Cardiac muscle cell (in vitro differentiated cells and primary cell): ENCODE data around the gene ZNF473. TPM values are rescaled to one million over a fixed set of nuclear protein-coding genes. Genes with fewer than 3 reads are reported as not detected.
"Not testable (repeated sequence)": the region's sequence is repeated elsewhere in the genome, so short reads cannot be mapped to it uniquely, and the experiment has no call there.

Experiments used
- DNase-seq, 2 donors: peaks; one replicate each; pipeline versions ENCODE4 v3.0.0 to v3.0.0-alpha.2; 2010 to 2017; ENCODE audit warnings: low read depth in 1 of 2, low spot score in 1 of 2
- H3K27ac ChIP-seq: fragments of 200-600 bp; sonication (generic); 2 replicates; pipeline ENCODE4 v1.5.1; 2016
- H3K27me3 ChIP-seq: fragments of 200-600 bp; sonication (generic); 2 replicates; pipeline ENCODE4 v1.6.0; 2016; ENCODE audit warnings: control low read depth
- H3K36me3 ChIP-seq: fragments of 200-600 bp; sonication (generic); 2 replicates; pipeline ENCODE4 v1.5.1; 2016; ENCODE audit warnings: control low read depth
- H3K4me1 ChIP-seq: fragments of 200-600 bp; sonication (generic); 2 replicates; pipeline ENCODE4 v1.8.1; 2017; ENCODE audit warnings: low read depth, mild to moderate bottlenecking, mixed run types
- H3K4me3 ChIP-seq: fragments of 200-600 bp; sonication (generic); 2 replicates; pipeline ENCODE4 v1.5.1; 2016; ENCODE audit warnings: mild to moderate bottlenecking
- H3K9me3 ChIP-seq: fragments of 200-600 bp; sonication (generic); 2 replicates; pipeline ENCODE4 v1.5.1; 2017; ENCODE audit warnings: low read depth, mild to moderate bottlenecking, control low read depth
- polyA plus RNA-seq: library from polyadenylated mRNA; unstranded; fragments of >200 nt; fragmentation: Nextera tagmentation; extraction: Ambion mirVana; gene quantifications from 2 replicates; pipeline ENCODE4 v1.2.1, GENCODE V29; 2016
- total RNA-seq: library from RNA; depleted of rRNA; stranded (reverse); fragments of >200 nt; gene quantifications from 2 replicates; pipeline ENCODE4 v1.2.3, GENCODE V29; 2016
- TF ChIP-seq, protein P1 (sequence below): IDR thresholded peaks from 2 replicates; pipeline ENCODE4 v1.5.1; 2012; ENCODE audit warnings: low read depth, mild to moderate bottlenecking, low read length

Gene ZNF473
- total and polyA plus RNA-seq, 2 experiments from 2014 or later, result 5.3 to 6.5 TPM

DNA sequence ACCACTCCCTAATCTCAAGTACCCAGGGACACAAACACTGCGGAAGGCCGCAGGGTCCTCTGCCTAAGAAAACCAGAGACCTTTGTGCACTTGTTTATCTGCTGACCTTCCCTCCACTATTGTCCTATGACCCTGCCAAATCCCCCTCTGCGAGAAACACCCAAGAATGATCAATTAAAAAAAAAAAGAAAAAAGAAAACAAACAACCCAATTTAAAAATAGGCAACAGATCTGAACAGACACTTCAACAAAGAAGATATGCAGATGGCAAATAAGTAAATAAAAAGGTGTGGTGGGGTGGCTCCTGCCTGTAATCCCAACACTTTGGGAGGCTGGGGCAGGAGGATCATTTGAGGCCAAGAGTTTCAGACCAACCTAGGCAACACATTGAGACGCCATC is 61.3 kb downstream of the ZNF473 start:
- H3K9me3 ChIP-seq, H3K36me3 ChIP-seq, H3K27ac ChIP-seq, H3K27me3 ChIP-seq, DNase-seq, H3K4me3 ChIP-seq, H3K4me1 ChIP-seq: not testable (repeated sequence)

DNA sequence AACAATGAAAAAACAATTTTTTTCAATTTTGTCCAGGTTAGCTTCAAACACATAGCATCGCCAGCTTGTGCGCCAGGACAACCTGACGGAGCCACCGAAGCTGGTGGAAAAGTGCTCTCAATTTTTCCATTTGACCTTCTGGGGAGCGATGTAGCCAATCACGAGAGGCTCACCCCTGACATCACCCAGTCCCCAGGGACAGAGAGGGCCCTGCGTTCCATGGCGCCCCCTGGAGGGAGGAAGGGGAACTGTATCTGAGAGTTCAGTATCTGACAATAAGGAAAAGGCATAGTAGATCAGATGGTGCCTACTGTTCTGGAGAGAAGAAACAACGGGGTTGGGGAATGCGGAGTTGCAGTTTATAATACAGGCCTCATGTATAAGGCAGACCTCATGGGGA is 64.9 kb downstream of the ZNF473 start:
- not testable (repeated sequence) for DNase-seq, H3K36me3 ChIP-seq, H3K27me3 ChIP-seq, H3K4me1 ChIP-seq, H3K27ac ChIP-seq, H3K9me3 ChIP-seq, H3K4me3 ChIP-seq
- TF ChIP-seq, protein P1, sequence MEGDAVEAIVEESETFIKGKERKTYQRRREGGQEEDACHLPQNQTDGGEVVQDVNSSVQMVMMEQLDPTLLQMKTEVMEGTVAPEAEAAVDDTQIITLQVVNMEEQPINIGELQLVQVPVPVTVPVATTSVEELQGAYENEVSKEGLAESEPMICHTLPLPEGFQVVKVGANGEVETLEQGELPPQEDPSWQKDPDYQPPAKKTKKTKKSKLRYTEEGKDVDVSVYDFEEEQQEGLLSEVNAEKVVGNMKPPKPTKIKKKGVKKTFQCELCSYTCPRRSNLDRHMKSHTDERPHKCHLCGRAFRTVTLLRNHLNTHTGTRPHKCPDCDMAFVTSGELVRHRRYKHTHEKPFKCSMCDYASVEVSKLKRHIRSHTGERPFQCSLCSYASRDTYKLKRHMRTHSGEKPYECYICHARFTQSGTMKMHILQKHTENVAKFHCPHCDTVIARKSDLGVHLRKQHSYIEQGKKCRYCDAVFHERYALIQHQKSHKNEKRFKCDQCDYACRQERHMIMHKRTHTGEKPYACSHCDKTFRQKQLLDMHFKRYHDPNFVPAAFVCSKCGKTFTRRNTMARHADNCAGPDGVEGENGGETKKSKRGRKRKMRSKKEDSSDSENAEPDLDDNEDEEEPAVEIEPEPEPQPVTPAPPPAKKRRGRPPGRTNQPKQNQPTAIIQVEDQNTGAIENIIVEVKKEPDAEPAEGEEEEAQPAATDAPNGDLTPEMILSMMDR, result peak; percentile 15

DNA sequence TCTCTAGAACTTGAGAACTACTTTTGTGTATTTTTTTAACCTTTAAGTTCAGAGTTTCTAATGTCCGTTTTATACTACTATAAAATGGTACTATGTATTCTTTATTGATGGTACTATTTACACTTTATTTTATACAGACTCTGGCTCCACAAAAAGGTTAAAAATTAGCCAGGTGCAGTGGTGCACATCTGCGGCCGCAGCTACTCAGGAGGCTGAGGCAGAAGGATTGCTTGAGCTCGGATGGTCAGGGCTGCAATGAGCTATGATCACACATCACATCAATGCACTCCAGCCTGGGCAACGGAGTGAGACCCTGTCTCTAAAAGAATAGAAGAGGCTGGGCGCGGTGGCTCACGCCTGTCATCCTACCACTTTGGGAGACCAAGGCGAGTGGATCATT is 66.0 kb downstream of the ZNF473 start:
- not testable (repeated sequence) for H3K27me3 ChIP-seq, H3K27ac ChIP-seq, H3K4me3 ChIP-seq, H3K36me3 ChIP-seq, H3K9me3 ChIP-seq, DNase-seq, H3K4me1 ChIP-seq

DNA sequence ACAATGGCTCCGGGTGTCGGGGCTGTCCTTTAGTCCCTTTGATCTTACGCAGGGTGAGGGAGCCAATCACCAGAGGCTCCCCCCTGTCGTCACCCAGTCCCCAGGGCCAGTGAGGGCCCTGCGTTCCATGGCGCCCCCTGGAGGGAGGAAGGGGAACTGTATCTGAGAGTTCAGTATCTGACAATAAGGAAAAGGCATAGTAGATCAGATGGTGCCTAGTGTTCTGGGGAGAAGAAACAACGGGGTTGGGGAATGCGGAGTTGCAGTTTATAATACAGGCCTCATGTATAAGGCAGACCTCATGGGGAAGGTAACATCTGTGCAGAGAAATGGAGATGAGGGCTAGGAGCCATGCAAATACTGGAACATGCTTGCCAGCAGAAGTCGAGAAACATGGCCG is 66.8 kb downstream of the ZNF473 start:
- H3K36me3 ChIP-seq, H3K4me3 ChIP-seq, DNase-seq, H3K9me3 ChIP-seq, H3K27ac ChIP-seq, H3K4me1 ChIP-seq, H3K27me3 ChIP-seq: not testable (repeated sequence)

DNA sequence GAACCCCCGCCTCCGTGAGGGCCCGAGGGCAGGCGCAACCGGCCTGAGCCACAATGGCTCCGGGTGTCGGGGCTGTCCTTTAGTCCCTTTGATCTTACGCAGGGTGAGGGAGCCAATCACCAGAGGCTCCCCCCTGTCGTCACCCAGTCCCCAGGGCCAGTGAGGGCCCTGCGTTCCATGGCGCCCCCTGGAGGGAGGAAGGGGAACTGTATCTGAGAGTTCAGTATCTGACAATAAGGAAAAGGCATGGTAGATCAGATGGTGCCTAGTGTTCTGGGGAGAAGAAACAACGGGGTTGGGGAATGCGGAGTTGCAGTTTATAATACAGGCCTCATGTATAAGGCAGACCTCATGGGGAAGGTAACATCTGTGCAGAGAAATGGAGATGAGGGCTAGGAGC is 72.1 kb downstream of the ZNF473 start:
- H3K27me3 ChIP-seq, H3K36me3 ChIP-seq, DNase-seq, H3K4me1 ChIP-seq, H3K9me3 ChIP-seq, H3K4me3 ChIP-seq, H3K27ac ChIP-seq: not testable (repeated sequence)

DNA sequence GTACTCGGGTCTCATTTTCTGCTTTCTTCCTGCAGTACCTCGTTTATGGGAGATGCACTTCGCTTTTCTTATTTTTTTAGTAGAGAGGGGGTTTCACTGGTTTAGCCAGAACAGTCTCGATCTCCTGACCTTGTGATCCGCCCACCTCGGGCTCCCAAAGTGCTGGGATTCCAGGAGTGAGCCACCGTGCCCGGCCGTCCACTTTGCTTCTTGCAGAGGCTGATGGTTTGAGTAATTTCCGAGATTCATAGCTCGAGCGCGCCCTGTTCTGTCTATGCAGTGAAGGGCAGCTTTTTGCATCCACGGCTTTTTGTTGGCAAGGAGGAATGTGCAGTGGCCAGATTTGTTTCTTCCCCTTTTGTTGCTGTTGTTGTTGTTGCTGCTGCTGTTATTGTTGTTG is 73.1 kb downstream of the ZNF473 start:
- not testable (repeated sequence) for H3K4me3 ChIP-seq, DNase-seq, H3K27ac ChIP-seq, H3K36me3 ChIP-seq, H3K4me1 ChIP-seq, H3K9me3 ChIP-seq, H3K27me3 ChIP-seq

DNA sequence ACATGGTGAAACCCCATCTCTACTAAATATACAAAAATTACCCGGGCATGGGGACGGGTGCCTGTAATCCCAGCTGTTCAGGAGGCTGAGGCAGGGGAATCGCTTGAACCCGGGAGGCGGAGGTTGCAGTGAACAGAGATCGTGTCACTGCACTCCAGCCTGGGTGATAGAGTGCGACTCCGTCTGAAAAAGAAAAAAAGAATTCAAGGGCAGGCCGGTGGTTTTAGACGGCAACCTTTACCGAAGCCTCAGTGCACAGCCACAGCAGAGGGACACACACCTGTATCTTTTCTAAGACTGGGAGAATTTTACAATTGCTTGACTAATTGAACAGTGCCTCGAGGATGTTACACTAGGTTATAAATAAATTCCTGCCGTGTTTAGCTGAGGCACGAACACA is 73.9 kb downstream of the ZNF473 start:
- H3K4me3 ChIP-seq, H3K27me3 ChIP-seq, H3K27ac ChIP-seq, H3K36me3 ChIP-seq, DNase-seq, H3K9me3 ChIP-seq, H3K4me1 ChIP-seq: not testable (repeated sequence)

DNA sequence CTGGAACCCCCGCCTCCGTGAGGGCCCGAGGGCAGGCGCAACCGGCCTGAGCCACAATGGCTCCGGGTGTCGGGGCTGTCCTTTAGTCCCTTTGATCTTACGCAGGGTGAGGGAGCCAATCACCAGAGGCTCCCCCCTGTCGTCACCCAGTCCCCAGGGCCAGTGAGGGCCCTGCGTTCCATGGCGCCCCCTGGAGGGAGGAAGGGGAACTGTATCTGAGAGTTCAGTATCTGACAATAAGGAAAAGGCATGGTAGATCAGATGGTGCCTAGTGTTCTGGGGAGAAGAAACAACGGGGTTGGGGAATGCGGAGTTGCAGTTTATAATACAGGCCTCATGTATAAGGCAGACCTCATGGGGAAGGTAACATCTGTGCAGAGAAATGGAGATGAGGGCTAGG is 75.1 kb downstream of the ZNF473 start:
- not testable (repeated sequence) for DNase-seq, H3K36me3 ChIP-seq, H3K27me3 ChIP-seq, H3K4me3 ChIP-seq, H3K4me1 ChIP-seq, H3K9me3 ChIP-seq, H3K27ac ChIP-seq

Other genes with a start within 250 kb of the ZNF473 start
- 37.8 and 60.8 TPM in 2 replicates for gene FUZ, start 212.7 kb upstream of the ZNF473 start, total RNA-seq
- gene FUZ, start 212.7 kb upstream of the ZNF473 start, polyA plus RNA-seq, result 35.6 and 39.0 TPM in 2 replicates
- 68.7 and 83.7 TPM in 2 replicates for gene MED25, start 207.7 kb upstream of the ZNF473 start, total RNA-seq
- gene MED25, start 207.7 kb upstream of the ZNF473 start, polyA plus RNA-seq, result 69.9 and 73.2 TPM in 2 replicates
- gene PTOV1, start 174.8 kb upstream of the ZNF473 start, total RNA-seq, result 290 and 380 TPM in 2 replicates
- gene PTOV1, start 174.8 kb upstream of the ZNF473 start, polyA plus RNA-seq, result 445 and 583 TPM in 2 replicates
- gene PNKP, start 158.4 kb upstream of the ZNF473 start, total RNA-seq, result 73.8 and 74.5 TPM in 2 replicates
- gene PNKP, start 158.4 kb upstream of the ZNF473 start, polyA plus RNA-seq, result 69.7 and 98.4 TPM in 2 replicates
- gene AKT1S1, start 148.7 kb upstream of the ZNF473 start, total RNA-seq, result 27.5 and 36.9 TPM in 2 replicates
- gene AKT1S1, start 148.7 kb upstream of the ZNF473 start, polyA plus RNA-seq, result 45.4 and 66.2 TPM in 2 replicates
- 25.4 and 26.8 TPM in 2 replicates for gene TBC1D17, start 148.3 kb upstream of the ZNF473 start, total RNA-seq
- 38.0 and 52.5 TPM in 2 replicates for gene TBC1D17, start 148.3 kb upstream of the ZNF473 start, polyA plus RNA-seq
- 0.63 TPM in 1 of 2 replicates, not detected in the other for gene IL4I1, start 129.1 kb upstream of the ZNF473 start, total RNA-seq
- 0.40 TPM in 1 of 2 replicates, not detected in the other for gene IL4I1, start 129.1 kb upstream of the ZNF473 start, polyA plus RNA-seq
- 5.9 and 6.8 TPM in 2 replicates for gene ATF5, start 96.8 kb upstream of the ZNF473 start, total RNA-seq
- gene ATF5, start 96.8 kb upstream of the ZNF473 start, polyA plus RNA-seq, result 4.8 and 6.3 TPM in 2 replicates
- 60.6 and 71.3 TPM in 2 replicates for gene NUP62, start 96.5 kb upstream of the ZNF473 start, total RNA-seq
- 43.3 and 63.1 TPM in 2 replicates for gene NUP62, start 96.5 kb upstream of the ZNF473 start, polyA plus RNA-seq
- gene SIGLEC11, start 64.8 kb upstream of the ZNF473 start, total RNA-seq, result 0.03 TPM in 1 of 2 replicates, not detected in the other
- gene SIGLEC11, start 64.8 kb upstream of the ZNF473 start, polyA plus RNA-seq, result 0.13 TPM in 1 of 2 replicates, not detected in the other
- 29.9 and 34.3 TPM in 2 replicates for gene VRK3, start 633 bp upstream of the ZNF473 start, total RNA-seq
- 38.1 and 45.9 TPM in 2 replicates for gene VRK3, start 633 bp upstream of the ZNF473 start, polyA plus RNA-seq
- not detected in 2 replicates for gene IZUMO2, start 137.3 kb downstream of the ZNF473 start, total RNA-seq
- not detected in 2 replicates for gene IZUMO2, start 137.3 kb downstream of the ZNF473 start, polyA plus RNA-seq
- gene MYH14, start 177.6 kb downstream of the ZNF473 start, total RNA-seq, result 1.8 and 2.1 TPM in 2 replicates
- 0.32 and 3.0 TPM in 2 replicates for gene MYH14, start 177.6 kb downstream of the ZNF473 start, polyA plus RNA-seq